ENCODE measurements around the gene ASPHD2. TPM values are rescaled to one million over a fixed set of nuclear protein-coding genes. Genes with fewer than 3 reads are reported as not detected.

ASPHD2 gene
- total and polyA plus RNA-seq, 10 of the 15 experiments (the other 5 are each of a cell fraction or from before 2014, with no cell fraction given): 1.6 to 10.6 (median 5.2) TPM

DNA sequence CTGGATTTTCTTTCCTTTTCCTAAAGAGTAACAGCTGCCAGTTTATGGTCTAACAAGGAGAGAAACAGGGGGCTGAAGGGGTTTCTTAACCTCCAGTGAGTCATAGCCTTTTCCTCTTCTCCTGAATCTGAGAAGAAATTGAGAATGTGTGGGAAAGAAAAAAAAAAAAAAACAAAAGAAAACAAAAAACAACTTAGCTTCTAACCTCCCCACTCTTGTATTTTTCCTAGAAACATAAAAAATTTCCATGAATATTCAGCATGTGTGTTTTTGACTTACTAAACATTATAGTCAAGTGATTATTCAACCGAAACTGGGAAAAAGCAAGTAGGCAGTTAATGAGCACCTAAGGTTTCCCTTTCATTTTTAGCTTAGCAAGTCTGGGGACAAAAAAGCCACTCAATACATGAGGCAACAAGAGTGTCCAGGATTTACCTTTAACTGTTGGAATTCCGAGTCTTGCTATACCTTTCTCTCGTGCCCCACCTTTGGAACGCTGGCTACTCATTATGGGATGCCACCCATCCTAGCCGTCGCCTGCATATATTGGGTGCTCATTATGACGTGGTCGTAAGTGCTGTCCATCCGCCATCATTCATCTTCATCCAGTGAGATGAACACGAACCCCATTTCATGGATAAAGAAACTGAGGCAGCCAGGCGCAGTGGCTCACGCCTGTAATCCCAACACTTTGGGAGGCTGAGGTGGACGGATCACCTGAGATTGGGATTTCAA, 2.4 kb downstream of the ASPHD2 start (continued):
- TF ChIP-seq, protein P1, sequence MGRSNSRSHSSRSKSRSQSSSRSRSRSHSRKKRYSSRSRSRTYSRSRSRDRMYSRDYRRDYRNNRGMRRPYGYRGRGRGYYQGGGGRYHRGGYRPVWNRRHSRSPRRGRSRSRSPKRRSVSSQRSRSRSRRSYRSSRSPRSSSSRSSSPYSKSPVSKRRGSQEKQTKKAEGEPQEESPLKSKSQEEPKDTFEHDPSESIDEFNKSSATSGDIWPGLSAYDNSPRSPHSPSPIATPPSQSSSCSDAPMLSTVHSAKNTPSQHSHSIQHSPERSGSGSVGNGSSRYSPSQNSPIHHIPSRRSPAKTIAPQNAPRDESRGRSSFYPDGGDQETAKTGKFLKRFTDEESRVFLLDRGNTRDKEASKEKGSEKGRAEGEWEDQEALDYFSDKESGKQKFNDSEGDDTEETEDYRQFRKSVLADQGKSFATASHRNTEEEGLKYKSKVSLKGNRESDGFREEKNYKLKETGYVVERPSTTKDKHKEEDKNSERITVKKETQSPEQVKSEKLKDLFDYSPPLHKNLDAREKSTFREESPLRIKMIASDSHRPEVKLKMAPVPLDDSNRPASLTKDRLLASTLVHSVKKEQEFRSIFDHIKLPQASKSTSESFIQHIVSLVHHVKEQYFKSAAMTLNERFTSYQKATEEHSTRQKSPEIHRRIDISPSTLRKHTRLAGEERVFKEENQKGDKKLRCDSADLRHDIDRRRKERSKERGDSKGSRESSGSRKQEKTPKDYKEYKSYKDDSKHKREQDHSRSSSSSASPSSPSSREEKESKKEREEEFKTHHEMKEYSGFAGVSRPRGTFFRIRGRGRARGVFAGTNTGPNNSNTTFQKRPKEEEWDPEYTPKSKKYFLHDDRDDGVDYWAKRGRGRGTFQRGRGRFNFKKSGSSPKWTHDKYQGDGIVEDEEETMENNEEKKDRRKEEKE (IDR thresholded peaks at IDR 0.05): no peak
- TF ChIP-seq, protein P2, sequence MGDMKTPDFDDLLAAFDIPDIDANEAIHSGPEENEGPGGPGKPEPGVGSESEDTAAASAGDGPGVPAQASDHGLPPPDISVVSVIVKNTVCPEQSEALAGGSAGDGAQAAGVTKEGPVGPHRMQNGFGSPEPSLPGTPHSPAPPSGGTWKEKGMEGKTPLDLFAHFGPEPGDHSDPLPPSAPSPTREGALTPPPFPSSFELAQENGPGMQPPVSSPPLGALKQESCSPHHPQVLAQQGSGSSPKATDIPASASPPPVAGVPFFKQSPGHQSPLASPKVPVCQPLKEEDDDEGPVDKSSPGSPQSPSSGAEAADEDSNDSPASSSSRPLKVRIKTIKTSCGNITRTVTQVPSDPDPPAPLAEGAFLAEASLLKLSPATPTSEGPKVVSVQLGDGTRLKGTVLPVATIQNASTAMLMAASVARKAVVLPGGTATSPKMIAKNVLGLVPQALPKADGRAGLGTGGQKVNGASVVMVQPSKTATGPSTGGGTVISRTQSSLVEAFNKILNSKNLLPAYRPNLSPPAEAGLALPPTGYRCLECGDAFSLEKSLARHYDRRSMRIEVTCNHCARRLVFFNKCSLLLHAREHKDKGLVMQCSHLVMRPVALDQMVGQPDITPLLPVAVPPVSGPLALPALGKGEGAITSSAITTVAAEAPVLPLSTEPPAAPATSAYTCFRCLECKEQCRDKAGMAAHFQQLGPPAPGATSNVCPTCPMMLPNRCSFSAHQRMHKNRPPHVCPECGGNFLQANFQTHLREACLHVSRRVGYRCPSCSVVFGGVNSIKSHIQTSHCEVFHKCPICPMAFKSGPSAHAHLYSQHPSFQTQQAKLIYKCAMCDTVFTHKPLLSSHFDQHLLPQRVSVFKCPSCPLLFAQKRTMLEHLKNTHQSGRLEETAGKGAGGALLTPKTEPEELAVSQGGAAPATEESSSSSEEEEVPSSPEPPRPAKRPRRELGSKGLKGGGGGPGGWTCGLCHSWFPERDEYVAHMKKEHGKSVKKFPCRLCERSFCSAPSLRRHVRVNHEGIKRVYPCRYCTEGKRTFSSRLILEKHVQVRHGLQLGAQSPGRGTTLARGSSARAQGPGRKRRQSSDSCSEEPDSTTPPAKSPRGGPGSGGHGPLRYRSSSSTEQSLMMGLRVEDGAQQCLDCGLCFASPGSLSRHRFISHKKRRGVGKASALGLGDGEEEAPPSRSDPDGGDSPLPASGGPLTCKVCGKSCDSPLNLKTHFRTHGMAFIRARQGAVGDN (IDR thresholded peaks at IDR 0.05): no peak
- TF ChIP-seq SP1 (IDR thresholded peaks at IDR 0.05; ENCODE audit: low read depth, low read length) (no peak), PAX5 (IDR thresholded peaks at IDR 0.05; ENCODE audit: borderline replicate concordance, low read depth, low read length) (no peak), FOS (IDR thresholded peaks at IDR 0.05; ENCODE audit: borderline replicate concordance, extremely low read depth, insufficient read length) (no peak), BHLHE40 (IDR thresholded peaks at IDR 0.05; ENCODE audit: borderline replicate concordance in 1 of 2, low read depth in 2 of 2, low read length in 1 of 2) (no peak), WRNIP1 (IDR thresholded peaks at IDR 0.05; ENCODE audit: borderline replicate concordance, low read depth, low read length) (no peak), ESRRA (IDR thresholded peaks at IDR 0.05; ENCODE audit: low read length) (no peak), RAD21 (IDR thresholded peaks at IDR 0.05; ENCODE audit: insufficient read depth, low read depth, low read length) (no peak), HDGF (IDR thresholded peaks at IDR 0.05) (no peak)
- TF ChIP-seq, protein P3, sequence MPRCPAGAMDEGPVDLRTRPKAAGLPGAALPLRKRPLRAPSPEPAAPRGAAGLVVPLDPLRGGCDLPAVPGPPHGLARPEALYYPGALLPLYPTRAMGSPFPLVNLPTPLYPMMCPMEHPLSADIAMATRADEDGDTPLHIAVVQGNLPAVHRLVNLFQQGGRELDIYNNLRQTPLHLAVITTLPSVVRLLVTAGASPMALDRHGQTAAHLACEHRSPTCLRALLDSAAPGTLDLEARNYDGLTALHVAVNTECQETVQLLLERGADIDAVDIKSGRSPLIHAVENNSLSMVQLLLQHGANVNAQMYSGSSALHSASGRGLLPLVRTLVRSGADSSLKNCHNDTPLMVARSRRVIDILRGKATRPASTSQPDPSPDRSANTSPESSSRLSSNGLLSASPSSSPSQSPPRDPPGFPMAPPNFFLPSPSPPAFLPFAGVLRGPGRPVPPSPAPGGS (IDR thresholded peaks at IDR 0.05; ENCODE audit: borderline replicate concordance, insufficient read depth, low read depth, low read length, poor library complexity, severe bottlenecking): no peak
- TF ChIP-seq, protein P4, sequence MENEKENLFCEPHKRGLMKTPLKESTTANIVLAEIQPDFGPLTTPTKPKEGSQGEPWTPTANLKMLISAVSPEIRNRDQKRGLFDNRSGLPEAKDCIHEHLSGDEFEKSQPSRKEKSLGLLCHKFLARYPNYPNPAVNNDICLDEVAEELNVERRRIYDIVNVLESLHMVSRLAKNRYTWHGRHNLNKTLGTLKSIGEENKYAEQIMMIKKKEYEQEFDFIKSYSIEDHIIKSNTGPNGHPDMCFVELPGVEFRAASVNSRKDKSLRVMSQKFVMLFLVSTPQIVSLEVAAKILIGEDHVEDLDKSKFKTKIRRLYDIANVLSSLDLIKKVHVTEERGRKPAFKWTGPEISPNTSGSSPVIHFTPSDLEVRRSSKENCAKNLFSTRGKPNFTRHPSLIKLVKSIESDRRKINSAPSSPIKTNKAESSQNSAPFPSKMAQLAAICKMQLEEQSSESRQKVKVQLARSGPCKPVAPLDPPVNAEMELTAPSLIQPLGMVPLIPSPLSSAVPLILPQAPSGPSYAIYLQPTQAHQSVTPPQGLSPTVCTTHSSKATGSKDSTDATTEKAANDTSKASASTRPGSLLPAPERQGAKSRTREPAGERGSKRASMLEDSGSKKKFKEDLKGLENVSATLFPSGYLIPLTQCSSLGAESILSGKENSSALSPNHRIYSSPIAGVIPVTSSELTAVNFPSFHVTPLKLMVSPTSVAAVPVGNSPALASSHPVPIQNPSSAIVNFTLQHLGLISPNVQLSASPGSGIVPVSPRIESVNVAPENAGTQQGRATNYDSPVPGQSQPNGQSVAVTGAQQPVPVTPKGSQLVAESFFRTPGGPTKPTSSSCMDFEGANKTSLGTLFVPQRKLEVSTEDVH (IDR thresholded peaks at IDR 0.05; ENCODE audit: low read depth, partially characterized antibody): no peak
- TF ChIP-seq, protein P5, sequence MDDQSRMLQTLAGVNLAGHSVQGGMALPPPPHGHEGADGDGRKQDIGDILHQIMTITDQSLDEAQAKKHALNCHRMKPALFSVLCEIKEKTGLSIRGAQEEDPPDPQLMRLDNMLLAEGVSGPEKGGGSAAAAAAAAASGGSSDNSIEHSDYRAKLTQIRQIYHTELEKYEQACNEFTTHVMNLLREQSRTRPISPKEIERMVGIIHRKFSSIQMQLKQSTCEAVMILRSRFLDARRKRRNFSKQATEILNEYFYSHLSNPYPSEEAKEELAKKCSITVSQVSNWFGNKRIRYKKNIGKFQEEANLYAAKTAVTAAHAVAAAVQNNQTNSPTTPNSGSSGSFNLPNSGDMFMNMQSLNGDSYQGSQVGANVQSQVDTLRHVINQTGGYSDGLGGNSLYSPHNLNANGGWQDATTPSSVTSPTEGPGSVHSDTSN (IDR thresholded peaks at IDR 0.05; ENCODE audit: insufficient replicate concordance, low read depth, low read length): no peak
- TF ChIP-seq, protein P6, sequence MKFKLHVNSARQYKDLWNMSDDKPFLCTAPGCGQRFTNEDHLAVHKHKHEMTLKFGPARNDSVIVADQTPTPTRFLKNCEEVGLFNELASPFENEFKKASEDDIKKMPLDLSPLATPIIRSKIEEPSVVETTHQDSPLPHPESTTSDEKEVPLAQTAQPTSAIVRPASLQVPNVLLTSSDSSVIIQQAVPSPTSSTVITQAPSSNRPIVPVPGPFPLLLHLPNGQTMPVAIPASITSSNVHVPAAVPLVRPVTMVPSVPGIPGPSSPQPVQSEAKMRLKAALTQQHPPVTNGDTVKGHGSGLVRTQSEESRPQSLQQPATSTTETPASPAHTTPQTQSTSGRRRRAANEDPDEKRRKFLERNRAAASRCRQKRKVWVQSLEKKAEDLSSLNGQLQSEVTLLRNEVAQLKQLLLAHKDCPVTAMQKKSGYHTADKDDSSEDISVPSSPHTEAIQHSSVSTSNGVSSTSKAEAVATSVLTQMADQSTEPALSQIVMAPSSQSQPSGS (IDR thresholded peaks at IDR 0.05; ENCODE audit: low read length): no peak
